Measurements from ENCODE around the gene SMC1B.

DNA sequence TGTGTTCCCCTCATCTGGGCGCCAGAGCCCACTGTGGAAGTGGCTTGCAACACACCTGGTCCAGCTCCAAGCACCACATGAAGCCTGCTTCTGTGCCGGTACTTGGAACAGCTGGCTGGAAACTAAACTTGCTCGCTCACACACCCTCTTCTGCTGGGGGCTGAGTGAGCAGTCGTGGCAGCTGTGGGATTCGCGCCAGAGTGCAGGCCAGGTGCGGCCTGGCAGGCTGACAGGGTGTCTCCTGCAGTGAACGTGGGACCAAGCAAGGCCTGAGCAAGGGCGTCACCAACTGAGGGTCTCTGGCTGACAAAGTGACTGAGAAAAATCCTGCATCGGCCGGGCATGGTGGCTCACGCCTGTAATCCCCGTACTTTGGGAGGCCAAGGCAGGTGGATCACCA lies 15.2 kb downstream of the SMC1B start:
- TF ChIP-seq, protein P1, sequence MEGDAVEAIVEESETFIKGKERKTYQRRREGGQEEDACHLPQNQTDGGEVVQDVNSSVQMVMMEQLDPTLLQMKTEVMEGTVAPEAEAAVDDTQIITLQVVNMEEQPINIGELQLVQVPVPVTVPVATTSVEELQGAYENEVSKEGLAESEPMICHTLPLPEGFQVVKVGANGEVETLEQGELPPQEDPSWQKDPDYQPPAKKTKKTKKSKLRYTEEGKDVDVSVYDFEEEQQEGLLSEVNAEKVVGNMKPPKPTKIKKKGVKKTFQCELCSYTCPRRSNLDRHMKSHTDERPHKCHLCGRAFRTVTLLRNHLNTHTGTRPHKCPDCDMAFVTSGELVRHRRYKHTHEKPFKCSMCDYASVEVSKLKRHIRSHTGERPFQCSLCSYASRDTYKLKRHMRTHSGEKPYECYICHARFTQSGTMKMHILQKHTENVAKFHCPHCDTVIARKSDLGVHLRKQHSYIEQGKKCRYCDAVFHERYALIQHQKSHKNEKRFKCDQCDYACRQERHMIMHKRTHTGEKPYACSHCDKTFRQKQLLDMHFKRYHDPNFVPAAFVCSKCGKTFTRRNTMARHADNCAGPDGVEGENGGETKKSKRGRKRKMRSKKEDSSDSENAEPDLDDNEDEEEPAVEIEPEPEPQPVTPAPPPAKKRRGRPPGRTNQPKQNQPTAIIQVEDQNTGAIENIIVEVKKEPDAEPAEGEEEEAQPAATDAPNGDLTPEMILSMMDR (IDR thresholded peaks at IDR 0.05): no peak
- no peak for TF ChIP-seq POLR2AphosphoS5 (IDR thresholded peaks at IDR 0.05)
- no peak for TF ChIP-seq EP300 (IDR thresholded peaks at IDR 0.05)

Measured in esophagus muscularis mucosa (tissue), 4 donors.